Measurements from ENCODE around the gene GNB1.

The GNB1 gene

GRCh38 chr1:1903224-1903623 is 12.3 kb upstream of the GNB1 start:
- CTCF ChIA-PET, result no interaction called here
- no peak for DNase-seq (ENCODE audit: extremely low spot score)
- POLR2A ChIA-PET, result no interaction called here
- TF ChIP-seq PKNOX1 (IDR thresholded peaks at IDR 0.05) (no peak), TARDBP (IDR thresholded peaks at IDR 0.05) (no peak), SUZ12 (IDR thresholded peaks at IDR 0.05) (no peak), FOXM1 (IDR thresholded peaks at IDR 0.05; ENCODE audit: borderline replicate concordance) (no peak), L3MBTL2 (conservative IDR thresholded peaks at IDR 0.05) (no peak), ELF4 (IDR thresholded peaks at IDR 0.05) (no peak), HDGF (IDR thresholded peaks at IDR 0.05; ENCODE audit: borderline replicate concordance) (no peak), ZNF384 (IDR thresholded peaks at IDR 0.05) (no peak), LEF1 (IDR thresholded peaks at IDR 0.05; ENCODE audit: borderline replicate concordance) (no peak), FOXK2 (IDR thresholded peaks at IDR 0.05) (no peak), CTBP1 (IDR thresholded peaks at IDR 0.05; ENCODE audit: borderline replicate concordance) (no peak), ARNT (IDR thresholded peaks at IDR 0.05) (no peak), FOXA1 (IDR thresholded peaks at IDR 0.05) (no peak), BHLHE40 (IDR thresholded peaks at IDR 0.05; ENCODE audit: borderline replicate concordance) (no peak), SP1 (IDR thresholded peaks at IDR 0.05) (no peak), NFRKB (IDR thresholded peaks at IDR 0.05) (no peak)

DNA sequence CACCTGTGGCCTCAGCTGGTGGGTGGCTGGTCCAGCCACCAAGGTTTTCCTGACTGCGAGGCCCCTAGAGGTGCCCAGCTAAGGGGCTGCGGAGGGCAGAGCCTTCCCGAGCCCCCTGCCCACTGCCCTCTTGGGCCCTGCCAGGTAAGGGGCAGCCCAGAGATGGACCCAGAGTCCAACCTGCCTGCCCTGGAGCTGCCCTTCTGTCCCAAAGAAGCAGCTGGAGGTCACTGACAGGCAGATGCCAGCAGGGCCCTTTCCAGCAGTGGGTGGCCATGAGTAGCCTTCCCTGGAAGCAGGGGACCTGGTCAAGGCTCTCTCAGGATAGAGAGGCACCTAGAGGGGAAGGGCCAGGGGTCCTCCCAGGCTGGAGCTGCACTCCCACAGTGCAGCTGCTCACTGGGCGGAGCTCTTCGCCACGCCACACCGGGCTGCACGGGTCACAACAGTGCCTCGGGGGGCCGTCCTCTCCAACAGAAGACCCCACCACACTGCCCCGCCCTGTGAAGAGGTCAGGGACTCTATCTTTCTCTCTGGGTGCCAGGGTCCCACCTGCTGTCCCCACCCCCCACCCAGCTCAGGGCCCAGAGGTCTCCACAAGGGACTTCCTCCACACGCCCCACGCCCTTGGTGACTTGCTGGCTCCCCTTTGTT is 10.9 kb upstream of the GNB1 start:
- ChIA-PET POLR2A (interaction anchor here (0.6 to 1.4 kb wide), 4 partner anchors 8 to 41 kb away, joined by 3 to 5 read pairs (median 4); no protein-coding TSS in a partner anchor), CTCF (no interaction called here)
- DNase-seq (ENCODE audit: extremely low spot score), result no peak
- TF ChIP-seq SUZ12 (IDR thresholded peaks at IDR 0.05) (no peak), ELF4 (IDR thresholded peaks at IDR 0.05) (no peak), ARNT (IDR thresholded peaks at IDR 0.05) (no peak), HDGF (IDR thresholded peaks at IDR 0.05; ENCODE audit: borderline replicate concordance) (no peak), TARDBP (IDR thresholded peaks at IDR 0.05) (no peak), BHLHE40 (IDR thresholded peaks at IDR 0.05; ENCODE audit: borderline replicate concordance) (no peak), ZNF384 (IDR thresholded peaks at IDR 0.05) (no peak)

GRCh38 chr1:1900883-1901640 is 10.2 kb upstream of the GNB1 start:
- ChIA-PET CTCF (no interaction called here), POLR2A (interaction anchor here (0.7 to 1.4 kb wide), 4 partner anchors 8 to 52 kb away, joined by 3 to 5 read pairs (median 4); no protein-coding TSS in a partner anchor)
- DNase-seq (ENCODE audit: extremely low spot score), result no peak
- TF ChIP-seq CTBP1 (IDR thresholded peaks at IDR 0.05; ENCODE audit: borderline replicate concordance) (no peak), FOXK2 (IDR thresholded peaks at IDR 0.05) (no peak), ZNF384 (IDR thresholded peaks at IDR 0.05) (no peak), PKNOX1 (IDR thresholded peaks at IDR 0.05) (no peak), TARDBP (IDR thresholded peaks at IDR 0.05) (no peak), SP1 (IDR thresholded peaks at IDR 0.05) (no peak), FOXA1 (IDR thresholded peaks at IDR 0.05) (no peak), FOXM1 (IDR thresholded peaks at IDR 0.05; ENCODE audit: borderline replicate concordance) (no peak), L3MBTL2 (conservative IDR thresholded peaks at IDR 0.05) (no peak), ELF4 (IDR thresholded peaks at IDR 0.05) (no peak), ARNT (IDR thresholded peaks at IDR 0.05) (no peak), BHLHE40 (IDR thresholded peaks at IDR 0.05; ENCODE audit: borderline replicate concordance) (no peak), SUZ12 (IDR thresholded peaks at IDR 0.05) (no peak), HDGF (IDR thresholded peaks at IDR 0.05; ENCODE audit: borderline replicate concordance) (no peak), LEF1 (IDR thresholded peaks at IDR 0.05; ENCODE audit: borderline replicate concordance) (no peak)

DNA sequence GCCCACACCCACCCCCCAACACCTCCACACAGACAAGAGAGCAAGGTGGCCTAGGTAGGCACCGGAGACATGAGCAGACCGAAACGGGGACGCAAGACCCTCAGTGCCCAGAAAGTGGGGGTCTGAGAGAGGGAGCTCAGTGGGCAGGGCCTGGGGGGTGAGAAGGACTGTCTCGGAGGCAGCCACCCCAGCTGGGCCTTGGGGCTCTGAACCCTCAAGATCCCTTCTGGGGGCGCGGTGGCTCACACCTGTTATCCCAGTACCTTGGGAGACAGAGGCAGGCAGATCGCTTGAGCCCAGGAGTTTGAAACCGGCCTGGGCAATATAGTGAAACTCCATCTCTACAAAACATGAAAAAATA is 9.1 kb upstream of the GNB1 start:
- POLR2A ChIA-PET, result interaction anchor here (1.0 to 1.5 kb wide), 3 partner anchors 9 to 121 kb away, joined by 3 to 8 read pairs (median 3); no protein-coding TSS in a partner anchor
- no peak for DNase-seq (ENCODE audit: extremely low spot score)
- no peak for TF ChIP-seq BHLHE40 (IDR thresholded peaks at IDR 0.05; ENCODE audit: borderline replicate concordance)
- no peak for TF ChIP-seq L3MBTL2 (conservative IDR thresholded peaks at IDR 0.05)
- TF ChIP-seq TARDBP (IDR thresholded peaks at IDR 0.05), result no peak
- TF ChIP-seq SP1 (IDR thresholded peaks at IDR 0.05), result no peak
- no peak for TF ChIP-seq NFRKB (IDR thresholded peaks at IDR 0.05)
- TF ChIP-seq ELF4 (IDR thresholded peaks at IDR 0.05), result no peak
- no peak for TF ChIP-seq ARNT (IDR thresholded peaks at IDR 0.05)
- TF ChIP-seq FOXA1 (IDR thresholded peaks at IDR 0.05), result no peak
- TF ChIP-seq CTBP1 (IDR thresholded peaks at IDR 0.05; ENCODE audit: borderline replicate concordance), result no peak
- TF ChIP-seq SUZ12 (IDR thresholded peaks at IDR 0.05), result no peak
- no peak for TF ChIP-seq HDGF (IDR thresholded peaks at IDR 0.05; ENCODE audit: borderline replicate concordance)
- no peak for TF ChIP-seq PKNOX1 (IDR thresholded peaks at IDR 0.05)
- no peak for TF ChIP-seq ZNF384 (IDR thresholded peaks at IDR 0.05)
- TF ChIP-seq FOXM1 (IDR thresholded peaks at IDR 0.05; ENCODE audit: borderline replicate concordance), result no peak
- CTCF ChIA-PET, result no interaction called here

GRCh38 chr1:1899266-1899966 is 8.5 kb upstream of the GNB1 start:
- no peak for TF ChIP-seq PKNOX1 (IDR thresholded peaks at IDR 0.05)
- no peak for TF ChIP-seq L3MBTL2 (conservative IDR thresholded peaks at IDR 0.05)
- TF ChIP-seq BHLHE40 (IDR thresholded peaks at IDR 0.05; ENCODE audit: borderline replicate concordance), result no peak
- TF ChIP-seq LEF1 (IDR thresholded peaks at IDR 0.05; ENCODE audit: borderline replicate concordance), result no peak
- no peak for TF ChIP-seq FOXK2 (IDR thresholded peaks at IDR 0.05)
- TF ChIP-seq ZNF384 (IDR thresholded peaks at IDR 0.05), result no peak
- TF ChIP-seq ELF4 (IDR thresholded peaks at IDR 0.05), result no peak
- TF ChIP-seq HDGF (IDR thresholded peaks at IDR 0.05; ENCODE audit: borderline replicate concordance), result no peak
- TF ChIP-seq SP1 (IDR thresholded peaks at IDR 0.05), result no peak
- no peak for TF ChIP-seq TARDBP (IDR thresholded peaks at IDR 0.05)
- no peak for TF ChIP-seq SUZ12 (IDR thresholded peaks at IDR 0.05)
- TF ChIP-seq FOXM1 (IDR thresholded peaks at IDR 0.05; ENCODE audit: borderline replicate concordance), result no peak
- TF ChIP-seq FOXA1 (IDR thresholded peaks at IDR 0.05), result no peak
- ChIA-PET POLR2A (interaction anchor here (1.0 to 1.5 kb wide), 2 partner anchors 10 to 120 kb away, joined by 3 to 8 read pairs; no protein-coding TSS in a partner anchor), CTCF (no interaction called here)
- no peak for DNase-seq (ENCODE audit: extremely low spot score)
